ENCODE data around the gene FLCN. TPM values are rescaled to one million over a fixed set of nuclear protein-coding genes. Genes with fewer than 3 reads are reported as not detected.

The FLCN gene
- total RNA-seq, 1 experiment from 2014 or later: 25.6 TPM

DNA sequence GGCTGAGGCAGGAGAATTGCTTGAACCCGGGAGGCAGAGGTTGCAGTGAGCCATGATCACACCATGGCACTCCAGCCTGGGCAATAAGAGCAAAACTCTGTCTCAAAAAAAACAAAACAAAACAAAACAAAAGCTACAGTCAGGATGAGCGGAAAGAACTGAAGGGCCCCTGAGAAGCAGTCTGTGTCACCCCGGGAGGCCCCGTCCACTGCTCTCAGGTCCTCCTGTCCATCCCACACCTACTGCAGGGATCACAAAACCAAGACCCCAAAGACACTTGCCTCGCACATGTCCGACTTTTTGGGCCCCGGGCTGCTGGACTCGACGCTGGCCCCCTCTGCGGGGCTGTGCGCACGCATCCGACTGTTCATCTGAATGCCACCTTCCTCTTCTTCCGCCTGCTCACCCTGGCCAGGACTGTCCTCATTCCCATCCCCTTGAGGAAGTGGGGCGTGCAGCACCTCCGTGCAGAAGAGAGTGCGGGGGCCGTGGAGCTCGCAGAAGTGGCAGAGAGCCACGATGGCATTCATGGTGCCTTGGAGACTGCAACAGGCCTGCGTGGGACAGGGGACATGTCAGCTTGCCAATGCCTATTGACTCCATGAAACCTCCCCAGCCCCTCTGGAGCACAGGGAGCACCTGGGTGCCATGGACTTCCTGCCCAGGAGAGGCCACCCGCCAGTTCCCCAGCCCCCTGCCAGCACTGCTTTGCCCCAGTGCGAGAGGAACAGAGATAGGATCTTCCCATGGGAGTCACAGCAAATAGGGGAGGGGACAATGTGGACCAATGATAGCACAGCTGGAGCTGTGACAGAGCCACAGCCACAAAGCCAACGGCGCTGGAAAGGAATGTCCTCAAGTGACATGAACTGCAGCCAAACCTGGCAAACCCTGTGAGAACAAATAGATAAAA lies 9.1 kb downstream of the FLCN start:
- Mint-ChIP-seq H3K27me3 (ENCODE audit: insufficient read depth, unreplicated experiment) (no peaks in the 10 kb centered on the region), H3K4me1 (ENCODE audit: insufficient read depth, unreplicated experiment) (no peaks in the 10 kb centered on the region), H3K36me3 (ENCODE audit: insufficient read depth, unreplicated experiment) (peaks cover 89% of the 10 kb centered on the region), H3K9me3 (ENCODE audit: unreplicated experiment) (no peaks in the 10 kb centered on the region), H3K27ac (ENCODE audit: low read depth, unreplicated experiment) (no peak overlapping the region), H3K4me3 (ENCODE audit: unreplicated experiment) (no peak overlapping the region)
- intact Hi-C loops (cut with micrococcal nuclease): no loop called here
- TF ChIP-seq, protein P1, sequence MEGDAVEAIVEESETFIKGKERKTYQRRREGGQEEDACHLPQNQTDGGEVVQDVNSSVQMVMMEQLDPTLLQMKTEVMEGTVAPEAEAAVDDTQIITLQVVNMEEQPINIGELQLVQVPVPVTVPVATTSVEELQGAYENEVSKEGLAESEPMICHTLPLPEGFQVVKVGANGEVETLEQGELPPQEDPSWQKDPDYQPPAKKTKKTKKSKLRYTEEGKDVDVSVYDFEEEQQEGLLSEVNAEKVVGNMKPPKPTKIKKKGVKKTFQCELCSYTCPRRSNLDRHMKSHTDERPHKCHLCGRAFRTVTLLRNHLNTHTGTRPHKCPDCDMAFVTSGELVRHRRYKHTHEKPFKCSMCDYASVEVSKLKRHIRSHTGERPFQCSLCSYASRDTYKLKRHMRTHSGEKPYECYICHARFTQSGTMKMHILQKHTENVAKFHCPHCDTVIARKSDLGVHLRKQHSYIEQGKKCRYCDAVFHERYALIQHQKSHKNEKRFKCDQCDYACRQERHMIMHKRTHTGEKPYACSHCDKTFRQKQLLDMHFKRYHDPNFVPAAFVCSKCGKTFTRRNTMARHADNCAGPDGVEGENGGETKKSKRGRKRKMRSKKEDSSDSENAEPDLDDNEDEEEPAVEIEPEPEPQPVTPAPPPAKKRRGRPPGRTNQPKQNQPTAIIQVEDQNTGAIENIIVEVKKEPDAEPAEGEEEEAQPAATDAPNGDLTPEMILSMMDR (IDR thresholded peaks at IDR 0.05; ENCODE audit: unreplicated experiment): no peak
- no peak for DNase-seq (ENCODE audit: unreplicated experiment)
- POLR2A ChIA-PET: no interaction called here
- no TSS peak for BruUV-seq (replicated peaks)
- CTCF ChIA-PET: no interaction called here

DNA sequence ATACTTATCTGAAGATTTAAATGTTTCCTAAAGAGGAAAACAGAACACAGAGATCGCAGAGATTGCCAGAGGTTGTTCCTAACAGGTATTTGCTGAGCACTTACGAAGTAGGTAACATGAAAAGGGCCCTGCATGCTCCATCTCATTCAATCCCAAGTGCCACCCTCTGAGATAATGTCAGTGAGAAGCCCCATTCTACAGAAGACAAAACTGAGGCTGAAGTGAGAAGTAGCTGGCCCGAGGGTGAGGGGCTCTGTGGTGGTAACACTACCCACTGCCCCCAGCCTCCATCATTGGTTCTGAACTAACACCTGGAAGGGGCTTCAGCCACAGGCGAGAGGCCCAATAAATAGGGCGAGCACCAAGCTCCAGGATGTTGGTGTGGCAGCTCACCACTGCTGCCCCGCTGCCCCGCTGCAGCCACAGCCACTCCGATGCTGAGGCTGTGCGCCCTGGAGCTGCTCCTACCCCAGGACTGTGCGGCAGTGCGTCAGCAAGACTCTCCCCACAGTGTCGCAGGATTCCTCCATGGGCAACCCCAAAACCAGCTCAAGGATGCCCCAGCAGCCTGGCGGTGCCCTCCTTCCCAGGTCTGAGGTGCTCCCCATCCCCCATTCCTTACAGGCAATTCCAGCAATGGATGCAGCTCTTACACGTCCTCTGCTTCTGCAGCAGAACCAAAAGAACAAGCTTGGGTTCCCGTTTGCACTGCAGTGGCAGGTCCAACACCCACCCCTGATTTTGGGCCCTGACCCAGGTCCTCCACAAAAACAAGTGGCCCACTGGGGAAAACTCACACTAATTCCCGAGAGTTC lies 10.3 kb downstream of the FLCN start:
- TF ChIP-seq, protein P1 (IDR thresholded peaks at IDR 0.05; ENCODE audit: unreplicated experiment): no peak
- intact Hi-C loops (cut with micrococcal nuclease): no loop called here
- no peak overlapping the region for H3K27ac Mint-ChIP-seq (ENCODE audit: low read depth, unreplicated experiment)
- DNase-seq (ENCODE audit: unreplicated experiment): no peak
- ChIA-PET CTCF (interaction anchor here (0.9 kb wide), 1 partner anchor 107 kb away, joined by 3 read pairs; no protein-coding TSS in a partner anchor), POLR2A (interaction anchor here (1.7 kb wide), 1 partner anchor 9 kb away, joined by 6 read pairs; the partner anchor contains the start of gene FLCN)
- no TSS peak for BruUV-seq (replicated peaks)
- no peaks in the 10 kb centered on the region for H3K9me3 Mint-ChIP-seq (ENCODE audit: unreplicated experiment)
- no peaks in the 10 kb centered on the region for H3K27me3 Mint-ChIP-seq (ENCODE audit: insufficient read depth, unreplicated experiment)
- H3K4me1 Mint-ChIP-seq (ENCODE audit: insufficient read depth, unreplicated experiment): no peaks in the 10 kb centered on the region
- H3K4me3 Mint-ChIP-seq (ENCODE audit: unreplicated experiment): no peak overlapping the region
- H3K36me3 Mint-ChIP-seq (ENCODE audit: insufficient read depth, unreplicated experiment): peaks cover 89% of the 10 kb centered on the region

DNA sequence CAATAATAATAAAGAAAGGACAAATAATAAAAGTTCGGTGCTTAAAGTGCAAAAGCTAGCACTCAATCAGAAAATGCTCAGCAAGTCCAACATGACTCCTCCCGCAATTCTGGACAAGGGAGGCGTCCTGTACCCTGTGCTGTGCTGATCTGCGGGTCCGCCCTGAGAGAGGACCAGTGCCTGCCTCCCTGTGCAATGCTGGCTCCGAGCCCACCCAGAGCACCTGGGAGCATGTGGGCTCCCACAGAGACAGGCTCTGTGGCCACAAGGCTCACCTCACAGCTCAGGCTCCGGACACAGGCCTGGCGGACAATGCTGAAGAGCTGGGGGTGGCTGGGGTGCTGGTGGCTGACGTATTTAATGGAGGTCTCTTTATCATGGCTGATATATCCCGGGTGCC lies 11.1 kb downstream of the FLCN start:
- ChIA-PET CTCF (no interaction called here), POLR2A (interaction anchor here (1.7 kb wide), 1 partner anchor 10 kb away, joined by 6 read pairs; the partner anchor contains the start of gene FLCN)
- H3K9me3 Mint-ChIP-seq (ENCODE audit: unreplicated experiment): no peaks in the 10 kb centered on the region
- no TSS peak for BruUV-seq (replicated peaks)
- intact Hi-C loops (cut with micrococcal nuclease): no loop called here
- H3K36me3 Mint-ChIP-seq (ENCODE audit: insufficient read depth, unreplicated experiment): peaks cover 92% of the 10 kb centered on the region
- H3K27me3 Mint-ChIP-seq (ENCODE audit: insufficient read depth, unreplicated experiment): no peaks in the 10 kb centered on the region
- no peak overlapping the region for H3K4me3 Mint-ChIP-seq (ENCODE audit: unreplicated experiment)
- no peaks in the 10 kb centered on the region for H3K4me1 Mint-ChIP-seq (ENCODE audit: insufficient read depth, unreplicated experiment)
- DNase-seq (ENCODE audit: unreplicated experiment): no peak
- no peak overlapping the region for H3K27ac Mint-ChIP-seq (ENCODE audit: low read depth, unreplicated experiment)
- TF ChIP-seq, protein P1 (IDR thresholded peaks at IDR 0.05; ENCODE audit: unreplicated experiment): no peak

DNA sequence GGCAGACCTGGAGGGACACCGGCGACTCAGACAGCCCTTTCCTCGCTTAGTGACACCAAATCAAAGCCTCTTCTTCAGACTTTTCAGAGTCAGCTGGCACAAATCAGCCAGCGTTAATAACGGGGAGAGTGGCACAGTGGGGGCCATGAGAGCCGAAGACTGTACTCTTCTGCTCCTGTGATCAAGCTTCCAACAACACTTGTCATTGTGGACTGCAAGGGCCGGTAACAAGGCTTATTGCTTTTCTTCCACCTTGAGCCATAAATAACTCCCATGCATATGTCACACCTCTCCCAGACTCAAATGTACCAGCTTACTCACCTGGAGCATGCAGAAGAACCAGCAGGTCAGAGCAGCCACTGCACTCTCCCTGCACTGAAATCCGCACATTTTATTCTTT lies 12.8 kb downstream of the FLCN start:
- H3K4me1 Mint-ChIP-seq (ENCODE audit: insufficient read depth, unreplicated experiment): no peaks in the 10 kb centered on the region

More for the DNA sequence above, 12.8 kb downstream of the FLCN start:
- H3K27me3 Mint-ChIP-seq (ENCODE audit: insufficient read depth, unreplicated experiment): no peaks in the 10 kb centered on the region
- intact Hi-C loops (cut with micrococcal nuclease): no loop called here
- H3K36me3 Mint-ChIP-seq (ENCODE audit: insufficient read depth, unreplicated experiment): peaks cover 95% of the 10 kb centered on the region
- CTCF ChIA-PET: no interaction called here
- no peak for DNase-seq (ENCODE audit: unreplicated experiment)
- TF ChIP-seq, protein P1 (IDR thresholded peaks at IDR 0.05; ENCODE audit: unreplicated experiment): no peak
- H3K4me3 Mint-ChIP-seq (ENCODE audit: unreplicated experiment): no peak overlapping the region
- no peaks in the 10 kb centered on the region for H3K9me3 Mint-ChIP-seq (ENCODE audit: unreplicated experiment)
- BruUV-seq (replicated peaks): no TSS peak
- no peak overlapping the region for H3K27ac Mint-ChIP-seq (ENCODE audit: low read depth, unreplicated experiment)
- POLR2A ChIA-PET: interaction anchor here (1.1 to 1.8 kb wide), 2 partner anchors 12 to 15 kb away, joined by 3 to 8 read pairs; partner anchors contain the start of gene FLCN
